Esophagus muscularis mucosa (tissue), 3 donors: ENCODE results near the gene SOCS3.

Experiments
- POLR2A ChIP-seq: fragments of 450-650 bp; IDR thresholded peaks from one replicate; pipeline ENCODE4 v1.6.1; 2017; ENCODE audit warnings: antibody characterized with exemption, moderate library complexity, mild to moderate bottlenecking, low read depth
- POLR2AphosphoS5 ChIP-seq, 2 donors: sonication (generic); formaldehyde crosslinking; IDR thresholded peaks; one replicate each; pipeline ENCODE4 v1.6.1; 2017; ENCODE audit warnings: antibody characterized with exemption in 2 of 2
- TF ChIP-seq, protein P1 (sequence below), 3 experiments: fragments of 200-600 bp in 2 of 3; fragments of 450-650 bp in 1 of 3; sonication (generic) in 2 of 3; IDR thresholded peaks; one replicate each; pipeline ENCODE4 v1.5.1; 2017 to 2019; ENCODE audit warnings: antibody characterized with exemption in 3 of 3, mild to moderate bottlenecking in 2 of 3, moderate library complexity in 1 of 3

DNA sequence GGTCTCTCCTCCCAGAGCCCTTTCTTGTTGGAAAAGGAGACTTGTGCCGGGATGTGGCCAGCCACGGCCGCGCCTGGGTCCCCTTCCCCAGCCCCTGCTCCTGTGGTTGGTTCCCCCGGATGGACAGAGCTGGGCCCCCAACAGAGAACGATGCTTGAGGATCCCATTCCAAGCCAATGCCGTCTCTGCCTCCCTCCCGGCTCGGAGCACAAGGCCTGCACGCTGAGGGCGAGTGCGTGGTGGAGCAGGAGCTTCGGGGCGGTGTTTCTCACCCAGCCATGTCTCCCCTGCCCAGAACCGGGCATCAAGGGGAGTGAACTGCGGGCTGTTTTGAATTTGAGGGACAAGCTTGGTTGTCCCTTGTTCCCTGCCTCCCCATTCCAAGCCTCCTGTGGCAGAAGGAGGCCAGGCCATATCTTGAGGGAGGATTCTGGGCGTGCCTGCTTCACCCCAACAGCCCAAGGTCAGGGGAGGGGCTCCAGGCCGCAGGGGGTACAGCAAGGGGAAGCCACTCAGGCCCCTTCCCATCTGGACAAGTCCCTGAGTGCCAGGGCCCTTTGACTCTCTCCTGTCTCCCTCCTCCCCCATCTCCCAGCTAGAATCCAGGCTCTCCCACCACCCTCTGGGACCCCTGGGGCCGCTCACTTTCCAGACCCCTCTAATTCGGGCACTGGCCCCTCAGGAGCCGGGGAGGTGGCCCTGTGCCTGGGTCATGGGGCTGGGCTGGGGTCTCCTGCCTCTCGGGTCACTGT is 43.6 kb downstream of the SOCS3 start:
- TF ChIP-seq, protein P1, sequence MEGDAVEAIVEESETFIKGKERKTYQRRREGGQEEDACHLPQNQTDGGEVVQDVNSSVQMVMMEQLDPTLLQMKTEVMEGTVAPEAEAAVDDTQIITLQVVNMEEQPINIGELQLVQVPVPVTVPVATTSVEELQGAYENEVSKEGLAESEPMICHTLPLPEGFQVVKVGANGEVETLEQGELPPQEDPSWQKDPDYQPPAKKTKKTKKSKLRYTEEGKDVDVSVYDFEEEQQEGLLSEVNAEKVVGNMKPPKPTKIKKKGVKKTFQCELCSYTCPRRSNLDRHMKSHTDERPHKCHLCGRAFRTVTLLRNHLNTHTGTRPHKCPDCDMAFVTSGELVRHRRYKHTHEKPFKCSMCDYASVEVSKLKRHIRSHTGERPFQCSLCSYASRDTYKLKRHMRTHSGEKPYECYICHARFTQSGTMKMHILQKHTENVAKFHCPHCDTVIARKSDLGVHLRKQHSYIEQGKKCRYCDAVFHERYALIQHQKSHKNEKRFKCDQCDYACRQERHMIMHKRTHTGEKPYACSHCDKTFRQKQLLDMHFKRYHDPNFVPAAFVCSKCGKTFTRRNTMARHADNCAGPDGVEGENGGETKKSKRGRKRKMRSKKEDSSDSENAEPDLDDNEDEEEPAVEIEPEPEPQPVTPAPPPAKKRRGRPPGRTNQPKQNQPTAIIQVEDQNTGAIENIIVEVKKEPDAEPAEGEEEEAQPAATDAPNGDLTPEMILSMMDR (IDR thresholded peaks at IDR 0.05): no peak
- no peak for TF ChIP-seq POLR2A
- TF ChIP-seq POLR2AphosphoS5 (IDR thresholded peaks at IDR 0.05): no peak
